Mammary epithelial cell (primary cell): ENCODE measurements around the gene HSPA1B.

ENCODE experiments used
- EZH2 ChIP-seq: IDR thresholded peaks from 2 replicates; pipeline ENCODE4 v1.6.1; 2012; ENCODE audit warnings: low read length, inconsistent platforms, borderline replicate concordance
- TF ChIP-seq, protein P1 (sequence below), 2 donors: IDR thresholded peaks in 1 of 2; conservative IDR thresholded peaks in 1 of 2; 2 replicates each; pipeline ENCODE4 v1.5.1; 2011 to 2012; ENCODE audit warnings: inconsistent platforms in 2 of 2, low read length in 2 of 2, mild to moderate bottlenecking in 2 of 2, control low read depth in 1 of 2, low read depth in 1 of 2; ENCODE audit not compliant: insufficient read depth in 1 of 2; ENCODE audit errors: extremely low read depth in 1 of 2

DNA sequence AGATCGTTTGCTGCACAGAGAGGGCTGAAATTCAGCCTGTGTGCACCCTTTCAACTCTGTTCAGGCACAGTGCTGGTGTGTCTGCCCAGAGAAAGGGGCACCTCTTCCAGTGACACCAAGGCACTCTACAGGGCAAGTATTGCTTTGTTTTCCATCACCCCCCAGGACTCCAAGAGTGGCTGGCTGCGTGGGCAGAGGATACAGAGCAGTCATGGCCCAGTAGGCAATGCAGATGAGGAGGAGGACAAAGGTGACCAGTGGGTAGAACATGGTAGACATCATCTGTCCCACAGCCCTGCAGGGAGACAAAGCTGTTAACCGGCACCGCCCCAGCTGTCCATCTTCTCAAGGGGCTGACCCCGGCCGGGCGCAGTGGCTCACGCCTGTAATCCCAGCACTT lies 41.8 kb downstream of the HSPA1B start:
- TF ChIP-seq, protein P1, sequence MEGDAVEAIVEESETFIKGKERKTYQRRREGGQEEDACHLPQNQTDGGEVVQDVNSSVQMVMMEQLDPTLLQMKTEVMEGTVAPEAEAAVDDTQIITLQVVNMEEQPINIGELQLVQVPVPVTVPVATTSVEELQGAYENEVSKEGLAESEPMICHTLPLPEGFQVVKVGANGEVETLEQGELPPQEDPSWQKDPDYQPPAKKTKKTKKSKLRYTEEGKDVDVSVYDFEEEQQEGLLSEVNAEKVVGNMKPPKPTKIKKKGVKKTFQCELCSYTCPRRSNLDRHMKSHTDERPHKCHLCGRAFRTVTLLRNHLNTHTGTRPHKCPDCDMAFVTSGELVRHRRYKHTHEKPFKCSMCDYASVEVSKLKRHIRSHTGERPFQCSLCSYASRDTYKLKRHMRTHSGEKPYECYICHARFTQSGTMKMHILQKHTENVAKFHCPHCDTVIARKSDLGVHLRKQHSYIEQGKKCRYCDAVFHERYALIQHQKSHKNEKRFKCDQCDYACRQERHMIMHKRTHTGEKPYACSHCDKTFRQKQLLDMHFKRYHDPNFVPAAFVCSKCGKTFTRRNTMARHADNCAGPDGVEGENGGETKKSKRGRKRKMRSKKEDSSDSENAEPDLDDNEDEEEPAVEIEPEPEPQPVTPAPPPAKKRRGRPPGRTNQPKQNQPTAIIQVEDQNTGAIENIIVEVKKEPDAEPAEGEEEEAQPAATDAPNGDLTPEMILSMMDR (conservative IDR thresholded peaks at IDR 0.05 in 1 of 2, IDR thresholded peaks at IDR 0.05 in 1 of 2; ENCODE audit: extremely low read depth in 1 of 2, insufficient read depth in 1 of 2, low read depth in 1 of 2, low read length in 2 of 2), result no peak
- no peak for TF ChIP-seq EZH2
